ENCODE measurements around the gene DBX1.

DNA sequence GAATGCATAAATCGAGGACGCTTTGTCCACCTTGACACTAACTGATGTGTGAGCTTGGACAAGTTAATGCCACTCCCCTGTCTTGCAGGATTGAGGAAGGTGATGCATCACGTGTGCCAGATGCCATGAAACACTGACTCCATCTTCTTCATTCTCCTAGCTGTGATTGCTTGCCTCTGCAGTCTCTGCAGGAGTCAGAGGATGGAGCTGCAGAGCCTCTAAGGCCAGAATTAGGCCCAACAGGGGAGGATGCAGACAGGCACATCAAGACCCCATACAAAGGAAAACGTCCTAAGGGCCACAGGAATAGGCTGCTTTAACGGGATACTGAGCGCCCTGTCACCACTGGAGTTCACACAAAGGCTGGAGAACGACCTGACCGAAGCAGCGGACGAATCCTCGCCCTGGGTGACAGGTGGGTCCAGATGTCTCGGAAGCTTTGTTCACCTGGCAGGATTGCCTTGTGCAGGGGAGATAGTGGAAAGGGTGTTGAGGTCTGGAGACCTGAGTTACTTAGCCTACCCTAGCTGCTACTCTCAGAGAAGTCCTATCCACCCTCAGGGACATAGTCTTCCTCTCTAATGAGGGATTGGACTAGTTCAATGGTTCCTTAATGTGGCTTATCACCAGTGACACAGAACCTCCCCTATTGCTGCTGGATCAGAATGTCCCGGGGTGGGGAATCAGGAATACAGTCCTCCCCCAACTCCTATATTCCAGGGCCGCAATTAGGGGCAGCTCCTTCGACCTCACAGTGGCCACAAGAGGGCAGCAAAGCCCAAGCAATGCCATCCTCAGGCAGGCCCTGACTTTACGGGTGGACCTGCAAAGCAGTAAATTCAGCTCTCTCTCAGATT, 32.4 kb downstream of the DBX1 start:
- no peak for TF ChIP-seq POLR2A (IDR thresholded peaks at IDR 0.05)
- TF ChIP-seq, protein P1, sequence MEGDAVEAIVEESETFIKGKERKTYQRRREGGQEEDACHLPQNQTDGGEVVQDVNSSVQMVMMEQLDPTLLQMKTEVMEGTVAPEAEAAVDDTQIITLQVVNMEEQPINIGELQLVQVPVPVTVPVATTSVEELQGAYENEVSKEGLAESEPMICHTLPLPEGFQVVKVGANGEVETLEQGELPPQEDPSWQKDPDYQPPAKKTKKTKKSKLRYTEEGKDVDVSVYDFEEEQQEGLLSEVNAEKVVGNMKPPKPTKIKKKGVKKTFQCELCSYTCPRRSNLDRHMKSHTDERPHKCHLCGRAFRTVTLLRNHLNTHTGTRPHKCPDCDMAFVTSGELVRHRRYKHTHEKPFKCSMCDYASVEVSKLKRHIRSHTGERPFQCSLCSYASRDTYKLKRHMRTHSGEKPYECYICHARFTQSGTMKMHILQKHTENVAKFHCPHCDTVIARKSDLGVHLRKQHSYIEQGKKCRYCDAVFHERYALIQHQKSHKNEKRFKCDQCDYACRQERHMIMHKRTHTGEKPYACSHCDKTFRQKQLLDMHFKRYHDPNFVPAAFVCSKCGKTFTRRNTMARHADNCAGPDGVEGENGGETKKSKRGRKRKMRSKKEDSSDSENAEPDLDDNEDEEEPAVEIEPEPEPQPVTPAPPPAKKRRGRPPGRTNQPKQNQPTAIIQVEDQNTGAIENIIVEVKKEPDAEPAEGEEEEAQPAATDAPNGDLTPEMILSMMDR (IDR thresholded peaks at IDR 0.05), result peak; percentile 74 to 77 (median 76)

All from testis (tissue), 2 donors.